Liver (tissue), 3 donors: ENCODE measurements around the gene MYH7B.

ENCODE experiments used
- CTCF ChIP-seq: fragments of 150-350 bp; IDR thresholded peaks from 2 replicates; pipeline ENCODE4 v1.5.1; 2017; ENCODE audit warnings: improper control_type of control experiment, low read depth, low read length; ENCODE audit not compliant: missing input control
- FOXA1 ChIP-seq: IDR thresholded peaks from 2 replicates; pipeline ENCODE4 v1.6.1; 2016; ENCODE audit warnings: antibody characterized with exemption
- RAD21 ChIP-seq, 2 donors: IDR thresholded peaks; 2 replicates each; pipeline ENCODE4 v1.6.1; 2016; ENCODE audit warnings: antibody characterized with exemption in 2 of 2, mild to moderate bottlenecking in 2 of 2
- TAF1 ChIP-seq: conservative IDR thresholded peaks from 2 replicates; pipeline ENCODE4 v1.6.1; 2016; ENCODE audit warnings: antibody characterized with exemption, mild to moderate bottlenecking
- YY1 ChIP-seq: IDR thresholded peaks from 2 replicates; pipeline ENCODE4 v1.6.1; 2016; ENCODE audit warnings: antibody characterized with exemption, mild to moderate bottlenecking
- ZBTB33 ChIP-seq: IDR thresholded peaks from 2 replicates; pipeline ENCODE4 v1.6.1; 2016; ENCODE audit warnings: antibody characterized with exemption
- donor health status: healthy.
- donor health status: healthy.

GRCh38 chr20:34925981-34926380, 29.7 kb upstream of the MYH7B start:
- no peak for TF ChIP-seq YY1
- no peak for TF ChIP-seq RAD21 (IDR thresholded peaks at IDR 0.05)
- TF ChIP-seq TAF1, result no peak
- TF ChIP-seq CTCF, result no peak
- TF ChIP-seq ZBTB33, result no peak
- no peak for TF ChIP-seq FOXA1
